ENCODE results near the gene CCM2.

Gene CCM2

DNA sequence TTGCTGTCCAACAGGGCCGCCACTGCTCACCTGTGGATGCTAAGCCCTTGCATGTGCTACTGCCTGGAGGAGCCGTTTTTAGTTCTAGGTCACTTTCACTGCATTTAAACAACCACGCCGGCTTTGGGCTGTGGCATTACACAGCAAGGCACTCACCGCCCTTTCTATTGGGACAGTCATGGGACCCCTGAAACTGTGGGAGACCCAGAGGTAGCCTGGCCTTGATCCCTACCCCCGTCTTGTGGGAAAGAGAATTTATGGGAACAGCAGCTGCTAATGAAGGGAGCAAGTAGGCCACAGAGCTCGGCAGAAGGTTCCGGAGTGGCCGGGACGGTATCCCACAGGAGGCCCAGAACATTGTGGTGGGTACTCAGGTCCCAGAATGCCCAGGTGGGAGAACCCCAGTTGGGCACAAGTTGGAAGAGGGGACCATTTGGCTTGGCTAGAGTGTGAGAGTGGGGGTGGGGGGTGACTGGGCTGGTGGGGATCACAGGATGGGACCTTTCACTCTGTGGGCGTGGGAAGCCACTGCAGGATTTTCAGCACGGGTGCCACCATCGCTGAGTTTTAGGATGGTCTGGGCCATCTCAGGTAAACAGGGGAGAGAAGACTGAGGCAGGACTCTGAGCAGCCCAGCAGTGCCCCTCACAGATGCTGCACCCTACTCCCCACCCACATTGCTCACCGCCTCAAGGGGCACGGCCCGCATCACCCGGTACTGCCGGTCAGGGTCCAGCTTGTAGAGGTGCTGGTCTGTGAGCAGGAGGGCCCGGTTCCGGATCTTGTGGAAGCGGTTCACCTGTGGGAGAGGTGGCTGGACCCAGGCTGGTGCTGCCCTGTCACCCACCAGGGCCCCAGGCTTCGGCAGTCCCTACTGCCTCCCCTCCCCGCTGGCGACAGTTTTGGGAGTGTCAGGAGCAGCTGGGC lies 36.4 kb upstream of the CCM2 start:
- H3K27me3 ChIP-seq (ENCODE audit: insufficient read depth, low read length), result peaks cover 39% of the 10 kb centered on the region
- WGBS, result 90% methylated on average over 24 of the region's 24 CpGs

DNA sequence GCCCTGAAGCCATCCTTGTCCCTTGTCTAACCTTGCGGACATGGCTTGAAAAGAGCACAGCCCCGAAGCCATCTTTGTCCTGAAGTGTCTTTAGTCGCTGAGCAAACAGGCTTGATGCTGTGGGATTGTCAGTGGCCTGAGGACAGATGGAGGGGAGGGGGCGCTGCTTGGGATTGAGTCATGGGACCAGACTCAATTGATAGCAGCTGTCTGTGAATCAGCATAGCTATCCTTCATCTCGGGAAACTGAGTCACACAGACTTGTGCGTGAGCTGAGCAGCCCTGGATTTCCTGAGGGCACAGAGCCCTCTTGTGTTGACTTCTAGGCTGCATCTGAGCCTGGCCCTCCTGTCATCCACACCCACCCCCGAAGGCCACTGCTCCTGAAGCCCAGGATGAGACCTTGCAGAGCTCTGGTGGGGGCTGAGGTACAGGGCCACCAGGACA lies 35.6 kb upstream of the CCM2 start:
- H3K36me3 ChIP-seq (ENCODE audit: insufficient read depth, low read length), result no peaks in the 10 kb centered on the region
- no peak overlapping the region for H3K4me3 ChIP-seq (ENCODE audit: low read length)
- H3K27me3 ChIP-seq (ENCODE audit: insufficient read depth, low read length), result peaks cover 33% of the 10 kb centered on the region
- H3K9me3 ChIP-seq (ENCODE audit: insufficient read depth, low read depth, low read length), result no peaks in the 10 kb centered on the region
- H3K4me1 ChIP-seq (ENCODE audit: insufficient read depth, low read length), result no peaks in the 10 kb centered on the region
- H3K27ac ChIP-seq (ENCODE audit: low read depth, low read length), result no peak overlapping the region
- H3K9ac ChIP-seq (ENCODE audit: low read depth, low read length), result no peak overlapping the region
- 67% methylated on average over 7 of the region's 7 CpGs for WGBS

More for the DNA sequence above, 36.4 kb upstream of the CCM2 start:
- no peak overlapping the region for H3K4me3 ChIP-seq (ENCODE audit: low read length)
- H3K4me1 ChIP-seq (ENCODE audit: insufficient read depth, low read length), result no peaks in the 10 kb centered on the region
- H3K9ac ChIP-seq (ENCODE audit: low read depth, low read length), result no peak overlapping the region
- H3K36me3 ChIP-seq (ENCODE audit: insufficient read depth, low read length), result no peaks in the 10 kb centered on the region
- no peak overlapping the region for H3K27ac ChIP-seq (ENCODE audit: low read depth, low read length)
- H3K9me3 ChIP-seq (ENCODE audit: insufficient read depth, low read depth, low read length), result no peaks in the 10 kb centered on the region

DNA sequence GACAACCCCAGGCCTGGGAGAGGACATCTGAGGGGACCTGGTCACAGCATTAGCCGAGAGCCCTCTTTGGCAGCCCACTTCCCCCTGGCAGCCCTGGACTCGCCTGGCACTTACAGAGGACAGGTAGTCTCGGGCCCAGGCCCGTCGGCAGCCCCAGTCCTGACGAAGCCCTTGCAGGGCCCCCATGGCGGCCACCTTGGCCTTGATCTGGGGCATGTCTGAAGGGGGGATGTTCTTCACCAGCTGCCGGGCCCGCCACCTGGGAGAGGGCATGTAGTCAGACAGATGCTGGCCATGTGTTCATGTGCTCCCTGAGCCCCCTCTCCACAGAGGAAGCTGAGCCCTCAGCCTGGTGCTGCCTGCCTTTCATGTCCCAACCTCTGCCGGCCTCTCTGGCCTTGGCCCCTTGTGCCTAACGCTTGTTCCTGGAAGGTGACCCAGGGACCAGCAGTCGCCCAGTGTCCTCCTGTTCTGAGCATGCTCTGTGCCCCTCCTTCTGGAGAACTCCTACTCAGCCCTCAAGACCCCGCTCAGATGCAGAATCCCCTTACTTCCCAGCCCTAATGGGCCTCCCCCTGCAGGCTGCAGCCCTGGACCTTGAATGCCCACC lies 35.1 kb upstream of the CCM2 start:
- Histone ChIP-seq H3K9ac (ENCODE audit: low read depth, low read length) (no peak overlapping the region), H3K36me3 (ENCODE audit: insufficient read depth, low read length) (no peaks in the 10 kb centered on the region)

DNA sequence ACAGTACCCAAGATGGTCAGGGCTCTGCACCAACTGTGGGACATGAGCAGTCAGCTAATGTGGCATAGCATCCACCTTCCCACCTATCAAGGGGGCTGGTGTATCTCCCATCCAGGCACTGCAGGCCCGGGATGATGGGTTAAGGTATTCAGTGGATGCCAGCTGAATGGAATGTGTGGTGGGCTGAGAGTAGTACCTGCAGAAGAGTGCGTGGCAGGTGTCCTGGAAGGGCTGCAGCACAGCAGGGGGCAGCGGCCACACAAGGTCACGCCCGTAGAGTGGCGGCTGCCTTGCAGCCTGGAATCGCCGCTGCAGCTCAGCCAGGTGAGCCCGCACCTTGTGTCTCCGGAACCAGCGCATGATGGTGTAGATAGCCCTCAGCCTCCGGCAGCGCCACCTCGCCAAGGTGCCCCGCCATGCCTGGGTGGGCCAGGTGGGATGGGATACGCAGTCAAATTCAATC lies 34.5 kb upstream of the CCM2 start:
- no peaks in the 10 kb centered on the region for H3K4me1 ChIP-seq (ENCODE audit: insufficient read depth, low read length)
- H3K27me3 ChIP-seq (ENCODE audit: insufficient read depth, low read length), result peaks cover 27% of the 10 kb centered on the region
- 91% methylated on average over 16 of the region's 16 CpGs for WGBS
- no peak overlapping the region for H3K4me3 ChIP-seq (ENCODE audit: low read length)
- H3K36me3 ChIP-seq (ENCODE audit: insufficient read depth, low read length), result no peaks in the 10 kb centered on the region
- H3K9me3 ChIP-seq (ENCODE audit: insufficient read depth, low read depth, low read length), result no peaks in the 10 kb centered on the region
- H3K27ac ChIP-seq (ENCODE audit: low read depth, low read length), result no peak overlapping the region
- no peak overlapping the region for H3K9ac ChIP-seq (ENCODE audit: low read depth, low read length)

More for the DNA sequence above, 35.1 kb upstream of the CCM2 start:
- H3K27me3 ChIP-seq (ENCODE audit: insufficient read depth, low read length), result peaks cover 30% of the 10 kb centered on the region
- no peaks in the 10 kb centered on the region for H3K9me3 ChIP-seq (ENCODE audit: insufficient read depth, low read depth, low read length)
- no peak overlapping the region for H3K27ac ChIP-seq (ENCODE audit: low read depth, low read length)
- no peaks in the 10 kb centered on the region for H3K4me1 ChIP-seq (ENCODE audit: insufficient read depth, low read length)
- 90% methylated on average over 13 of the region's 13 CpGs for WGBS
- H3K4me3 ChIP-seq (ENCODE audit: low read length), result no peak overlapping the region

DNA sequence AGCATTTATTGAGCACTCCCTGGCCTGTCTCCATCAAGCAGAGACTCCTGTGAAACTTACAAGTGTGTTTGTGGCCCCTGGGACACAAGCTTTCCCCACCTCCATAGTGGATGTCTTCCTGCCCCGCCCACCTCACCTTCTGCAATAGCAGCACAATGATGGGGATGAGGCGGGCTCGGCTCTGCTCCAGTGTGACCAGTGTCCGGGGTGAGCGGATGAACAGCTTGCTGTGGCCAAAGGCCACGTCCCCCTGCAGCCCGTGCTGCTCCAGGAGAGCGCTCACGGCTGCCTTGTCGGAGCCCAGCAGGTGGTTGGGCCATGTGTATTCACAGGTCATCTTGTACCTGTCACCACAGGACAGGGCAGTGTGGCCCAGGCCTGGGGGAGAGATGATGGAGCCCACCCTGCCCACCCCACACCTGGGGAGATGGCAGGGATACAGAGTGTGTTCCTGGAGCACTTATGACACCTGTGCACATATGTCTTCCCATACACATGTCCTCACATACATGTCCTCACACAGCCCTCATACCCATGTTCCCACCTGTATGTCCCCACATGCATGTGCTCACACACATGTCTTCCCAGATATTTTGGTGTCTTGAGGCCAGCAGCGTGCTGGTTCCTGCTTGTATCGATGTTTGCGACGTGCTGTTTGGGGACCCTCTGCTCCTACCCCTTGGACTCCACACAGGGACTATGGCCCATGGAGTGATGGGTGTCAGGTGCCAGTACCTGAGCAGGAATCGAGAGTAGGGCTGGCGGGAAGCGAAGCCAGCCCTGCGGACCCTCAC lies 33.9 kb upstream of the CCM2 start:
- Histone ChIP-seq H3K9ac (ENCODE audit: low read depth, low read length) (no peak overlapping the region), H3K36me3 (ENCODE audit: insufficient read depth, low read length) (no peaks in the 10 kb centered on the region), H3K27ac (ENCODE audit: low read depth, low read length) (no peak overlapping the region), H3K9me3 (ENCODE audit: insufficient read depth, low read depth, low read length) (no peaks in the 10 kb centered on the region), H3K4me3 (ENCODE audit: low read length) (no peak overlapping the region), H3K4me1 (ENCODE audit: insufficient read depth, low read length) (no peaks in the 10 kb centered on the region), H3K27me3 (ENCODE audit: insufficient read depth, low read length) (peaks cover 27% of the 10 kb centered on the region)
- WGBS, result 93% methylated on average over 18 of the region's 18 CpGs

DNA sequence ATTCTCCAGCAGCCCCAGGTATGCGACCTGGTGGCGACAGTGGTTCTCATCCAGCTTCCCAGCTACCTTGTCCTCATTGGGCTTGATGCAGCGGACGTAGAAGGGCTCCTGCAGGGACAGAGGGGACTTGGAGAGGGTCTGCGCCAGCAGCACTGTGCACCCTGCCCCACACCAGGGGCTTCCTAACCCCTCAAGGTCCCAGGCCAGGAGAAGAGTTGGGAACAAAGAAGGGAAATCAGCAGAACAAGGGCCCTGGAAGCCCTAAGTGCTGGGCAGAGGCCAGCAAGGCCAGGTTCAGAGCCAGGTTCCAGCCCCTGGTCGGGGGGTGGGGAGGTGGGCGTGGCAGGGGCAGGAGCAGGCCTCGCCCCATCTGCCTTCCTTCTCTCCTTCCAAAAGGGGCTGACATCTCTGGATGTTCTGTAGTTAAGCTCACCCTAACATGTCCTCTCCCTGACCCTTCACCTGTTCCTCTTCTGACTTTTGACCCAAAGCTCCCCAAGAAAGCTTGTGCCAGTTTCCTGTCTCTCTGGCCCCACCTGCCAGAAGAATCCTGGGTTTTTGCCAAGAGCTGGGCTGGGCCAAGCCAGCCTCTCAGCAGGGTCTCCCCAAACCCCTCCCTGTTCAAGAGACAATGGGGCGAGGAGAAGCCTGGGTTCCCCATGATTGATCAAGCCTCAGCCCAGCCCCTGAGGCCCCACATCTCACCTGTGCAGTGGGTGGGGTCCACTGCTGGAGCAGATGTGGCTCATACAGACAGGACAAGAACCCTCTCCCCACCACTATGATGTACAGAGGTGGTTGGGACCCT lies 33.1 kb upstream of the CCM2 start:
- Histone ChIP-seq H3K27ac (ENCODE audit: low read depth, low read length) (no peak overlapping the region), H3K4me3 (ENCODE audit: low read length) (no peak overlapping the region), H3K36me3 (ENCODE audit: insufficient read depth, low read length) (no peaks in the 10 kb centered on the region), H3K9me3 (ENCODE audit: insufficient read depth, low read depth, low read length) (no peaks in the 10 kb centered on the region), H3K4me1 (ENCODE audit: insufficient read depth, low read length) (no peaks in the 10 kb centered on the region), H3K9ac (ENCODE audit: low read depth, low read length) (no peak overlapping the region), H3K27me3 (ENCODE audit: insufficient read depth, low read length) (peaks cover 21% of the 10 kb centered on the region)
- WGBS, result 85% methylated on average over 9 of the region's 9 CpGs

DNA sequence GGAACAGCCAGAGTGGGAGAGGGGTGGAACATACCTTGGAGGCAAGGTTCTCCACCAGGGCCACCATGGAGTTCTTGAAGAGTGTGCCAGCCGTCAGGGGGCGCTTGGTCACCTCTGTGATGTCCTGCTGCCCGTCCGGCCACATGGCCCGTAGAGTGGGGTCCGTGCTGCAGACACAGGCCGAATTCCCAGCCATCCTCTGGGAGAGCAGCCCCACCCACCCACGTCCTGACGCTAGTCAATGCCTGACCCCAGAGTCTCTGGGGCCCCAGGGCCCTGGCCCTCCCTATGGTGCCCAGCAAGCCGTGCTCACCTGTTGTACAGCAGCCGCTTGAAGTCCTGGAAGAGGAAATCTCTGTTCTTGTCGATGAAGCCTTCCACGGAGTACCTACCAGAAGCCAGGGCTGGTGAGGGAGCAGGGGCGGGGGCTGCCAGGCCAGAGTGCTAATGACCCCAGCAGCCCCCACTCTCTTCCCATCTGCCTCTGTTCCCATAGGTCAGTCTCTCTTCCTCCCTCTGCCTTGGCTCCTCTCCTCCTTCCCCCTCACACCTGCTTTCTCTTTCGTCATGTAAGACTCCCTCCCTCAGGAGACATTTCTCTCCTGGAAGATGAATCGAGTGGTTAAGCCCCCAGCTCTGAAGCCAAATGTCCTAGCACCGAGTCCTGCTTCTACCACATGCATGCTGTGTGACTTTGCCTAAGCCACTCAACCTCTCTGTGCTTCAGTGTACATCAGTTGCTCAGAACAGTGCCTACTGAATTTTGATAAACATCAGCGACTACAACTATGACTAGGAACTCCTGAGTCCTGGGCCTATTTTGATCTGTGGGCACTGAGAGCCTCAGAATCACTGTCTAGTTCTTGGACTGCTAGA lies 32.2 kb upstream of the CCM2 start:
- Histone ChIP-seq H3K4me1 (ENCODE audit: insufficient read depth, low read length) (no peaks in the 10 kb centered on the region), H3K9me3 (ENCODE audit: insufficient read depth, low read depth, low read length) (no peaks in the 10 kb centered on the region), H3K27ac (ENCODE audit: low read depth, low read length) (no peak overlapping the region), H3K27me3 (ENCODE audit: insufficient read depth, low read length) (peaks cover 13% of the 10 kb centered on the region), H3K9ac (ENCODE audit: low read depth, low read length) (no peak overlapping the region), H3K4me3 (ENCODE audit: low read length) (no peak overlapping the region), H3K36me3 (ENCODE audit: insufficient read depth, low read length) (no peaks in the 10 kb centered on the region)
- 81% methylated on average over 18 of the region's 18 CpGs for WGBS

DNA sequence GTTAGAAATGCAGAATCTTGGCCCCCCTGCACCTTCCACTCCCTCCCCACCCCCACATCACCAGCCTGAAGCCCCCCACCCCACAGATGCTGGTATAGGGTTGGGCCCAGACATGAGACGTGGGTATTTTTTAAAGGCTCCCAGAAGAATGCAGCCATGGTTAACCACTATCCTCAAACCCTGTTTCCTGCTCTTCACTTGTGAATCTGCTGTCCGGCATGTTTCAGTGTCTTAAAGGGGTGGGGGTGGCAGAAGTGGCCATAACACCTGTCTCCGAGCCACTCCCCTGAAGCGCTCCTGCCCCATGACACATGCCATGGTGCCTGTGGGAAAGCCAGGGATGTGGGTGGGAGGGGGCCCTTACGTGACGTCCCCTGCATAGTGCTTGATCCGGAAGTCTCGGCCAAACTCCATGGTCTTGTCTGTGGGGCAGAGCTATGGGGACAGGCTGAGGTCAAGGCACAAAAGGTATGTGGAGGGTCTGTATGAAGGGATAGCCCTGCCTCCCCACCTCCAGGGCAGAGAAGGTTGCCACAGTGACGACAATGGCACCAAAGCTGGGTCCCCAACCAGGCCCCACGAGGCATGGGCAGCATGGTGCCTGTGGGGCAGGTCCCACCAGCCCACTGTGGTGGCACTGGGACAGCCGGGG lies 30.8 kb upstream of the CCM2 start:
- H3K27ac ChIP-seq (ENCODE audit: low read depth, low read length), result no peak overlapping the region
- H3K4me1 ChIP-seq (ENCODE audit: insufficient read depth, low read length), result no peaks in the 10 kb centered on the region
- no peaks in the 10 kb centered on the region for H3K36me3 ChIP-seq (ENCODE audit: insufficient read depth, low read length)
- no peak overlapping the region for H3K9ac ChIP-seq (ENCODE audit: low read depth, low read length)
- no peak overlapping the region for H3K4me3 ChIP-seq (ENCODE audit: low read length)
- WGBS, result 94% methylated on average over 11 of the region's 11 CpGs
- H3K9me3 ChIP-seq (ENCODE audit: insufficient read depth, low read depth, low read length), result no peaks in the 10 kb centered on the region
- H3K27me3 ChIP-seq (ENCODE audit: insufficient read depth, low read length), result no peaks in the 10 kb centered on the region

DNA sequence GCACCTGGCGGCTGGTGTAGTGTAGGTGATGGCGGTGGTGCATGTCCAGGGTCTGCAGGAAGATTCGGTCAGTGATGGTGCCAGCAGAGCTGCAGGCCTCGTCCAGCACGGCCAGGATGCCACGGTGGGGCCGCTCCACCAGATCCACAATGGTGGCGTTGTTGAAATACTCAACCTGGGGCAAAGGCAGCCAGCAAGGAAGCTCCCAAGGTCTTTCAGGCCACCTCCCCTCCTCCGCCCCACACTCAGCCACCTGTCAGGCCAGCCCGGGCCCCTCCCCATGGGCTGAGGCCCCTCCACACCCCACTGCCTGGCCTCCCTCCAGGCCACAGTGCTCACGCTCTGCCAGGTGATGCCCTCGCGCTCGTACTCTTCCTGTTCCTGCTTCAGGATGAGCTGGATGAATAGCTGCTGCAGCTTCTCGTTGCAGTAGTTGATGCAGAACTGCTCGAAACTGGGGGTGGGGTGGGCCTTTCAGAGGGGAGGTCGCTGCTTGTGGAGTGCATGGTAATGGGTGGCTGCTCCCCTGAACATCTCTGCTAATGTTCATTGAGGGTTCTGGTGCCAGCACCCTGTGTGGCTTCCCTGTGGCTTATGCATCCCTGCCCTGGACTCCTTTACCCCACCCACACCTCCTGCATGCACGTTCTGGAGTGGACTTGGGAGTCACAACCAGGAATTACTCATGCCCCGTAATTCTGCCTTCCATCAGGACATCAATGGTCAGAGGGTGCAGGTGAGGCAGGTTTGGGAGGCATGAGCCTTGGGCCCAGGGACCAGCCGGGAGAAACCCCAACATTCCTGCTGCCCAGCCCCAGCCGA lies 30.1 kb upstream of the CCM2 start:
- no peak overlapping the region for H3K9ac ChIP-seq (ENCODE audit: low read depth, low read length)
- H3K27me3 ChIP-seq (ENCODE audit: insufficient read depth, low read length), result no peaks in the 10 kb centered on the region
- H3K36me3 ChIP-seq (ENCODE audit: insufficient read depth, low read length), result no peaks in the 10 kb centered on the region
- no peak overlapping the region for H3K27ac ChIP-seq (ENCODE audit: low read depth, low read length)
- WGBS, result 88% methylated on average over 21 of the region's 21 CpGs
- H3K9me3 ChIP-seq (ENCODE audit: insufficient read depth, low read depth, low read length), result no peaks in the 10 kb centered on the region
- H3K4me3 ChIP-seq (ENCODE audit: low read length), result no peak overlapping the region
- H3K4me1 ChIP-seq (ENCODE audit: insufficient read depth, low read length), result no peaks in the 10 kb centered on the region
